K562 (cell line): ENCODE measurements around the gene KHSRP. TPM values are rescaled to one million over a fixed set of nuclear protein-coding genes. Genes with fewer than 3 reads are reported as not detected.

Source experiments
- ATAC-seq: fragments of 200-7000 bp; cut with Tn5 transposase; 3 replicates; pipeline ENCODE4 v1.9.1; 2020; ENCODE audit warnings: moderate library complexity
- BruUV-seq: library from RNA; stranded (reverse); fragments of 400-500 nt; replicated peaks from 2 replicates; lab custom pipeline; 2021; lab: Mats Ljungman, UMichigan
- CTCF ChIA-PET: fragments of 300-600 bp; formaldehyde crosslinking; extraction: SDS; loops from one replicate; lab custom pipeline; 2021; ENCODE audit warnings: low intra/inter-chr PET ratio; lab: Yijun Ruan, JAX
- POLR2A ChIA-PET: fragments of 300-600, 350-650 bp; sonication (Branson Sonifier 250); formaldehyde crosslinking; extraction: SDS; loops from one replicate; lab custom pipeline; 2021; ENCODE audit warnings: antibody characterized with exemption, inconsistent platforms; lab: Yijun Ruan, JAX
- DNase-seq, 4 experiments: peaks; one replicate each; pipeline versions ENCODE4 v3.0.0 to v3.0.0-alpha.2; 2011 to 2018; ENCODE audit warnings: low spot score in 3 of 4, mixed read lengths in 3 of 4; ENCODE audit errors: extremely low read depth in 1 of 4
- FAIRE-seq: peaks from 2 replicates; lab custom pipeline; 2011; peaks lifted over from hg19 to GRCh38; lab: Jason Lieb, UNC
- H2AFZ ChIP-seq: 2 replicates; pipeline ENCODE4 v1.6.0; 2011; ENCODE audit warnings: low read depth, low read length, control low read depth, inconsistent platforms
- H3K27ac ChIP-seq: fragments of 200-600 bp; 3 replicates; pipeline ENCODE4 v1.8.0; 2011; ENCODE audit warnings: low read depth, mild to moderate bottlenecking, control low read depth, inconsistent platforms, low read length, moderate library complexity, mixed read lengths; ENCODE audit errors: extremely low read depth
- H3K27me3 ChIP-seq, 2 experiments: fragments of 300-600 bp in 1 of 2; 2 replicates in 1 of 2; 3 replicates in 1 of 2; pipeline versions ENCODE4 v1.6.0 to v1.8.0; 2011; ENCODE audit warnings: inconsistent platforms in 2 of 2, low read length in 2 of 2, mild to moderate bottlenecking in 1 of 2, mixed read lengths in 1 of 2, moderate library complexity in 1 of 2; ENCODE audit not compliant: control insufficient read depth in 2 of 2, insufficient read depth in 2 of 2
- H3K36me3 ChIP-seq: fragments of 300-600 bp; 3 replicates; pipeline ENCODE4 v1.8.0; 2011; ENCODE audit warnings: mild to moderate bottlenecking, low read length, inconsistent platforms; ENCODE audit not compliant: control insufficient read depth, insufficient read depth
- H3K4me1 ChIP-seq, 2 experiments: fragments of 200-600 bp in 1 of 2; replicated peaks in 1 of 2; 2 replicates in 1 of 2; 3 replicates in 1 of 2; pipeline versions ENCODE4 v1.5.1 to v1.8.0; 2011; ENCODE audit warnings: inconsistent platforms in 2 of 2, low read length in 2 of 2, mild to moderate bottlenecking in 1 of 2, mixed read lengths in 1 of 2, moderate library complexity in 1 of 2; ENCODE audit not compliant: control insufficient read depth in 2 of 2, insufficient read depth in 2 of 2
- H3K4me2 ChIP-seq: 2 replicates; pipeline ENCODE4 v1.6.1; 2011; ENCODE audit warnings: low read length, control low read depth, inconsistent platforms, mixed read lengths; ENCODE audit not compliant: insufficient read depth
- H3K4me3 ChIP-seq: fragments of 200-600 bp; sonication (generic), shearing (Covaris generic); 2 replicates; pipeline ENCODE4 v1.5.1; 2016; ENCODE audit warnings: control low read depth, inconsistent platforms
- H3K79me2 ChIP-seq: fragments of 200-600 bp; 3 replicates; pipeline ENCODE4 v1.8.0; 2011; ENCODE audit warnings: low read length, inconsistent platforms; ENCODE audit not compliant: control insufficient read depth, insufficient read depth
- H3K9ac ChIP-seq, 2 experiments: 2 replicates each; pipeline versions ENCODE4 v1.6.0 to v1.6.1; 2011; ENCODE audit warnings: low read depth in 2 of 2, low read length in 2 of 2, control low read depth in 1 of 2, inconsistent platforms in 1 of 2, mild to moderate bottlenecking in 1 of 2, mixed read lengths in 1 of 2; ENCODE audit not compliant: insufficient read depth in 1 of 2
- H3K9me1 ChIP-seq: one replicate; pipeline ENCODE4 v1.6.0; 2011; ENCODE audit warnings: inconsistent platforms, mild to moderate bottlenecking, low read length, moderate library complexity; ENCODE audit not compliant: control insufficient read depth, insufficient read depth
- H3K9me3 ChIP-seq: replicated peaks from 2 replicates; pipeline ENCODE4 v1.5.1; 2011; ENCODE audit warnings: low read depth, low read length, inconsistent platforms; ENCODE audit not compliant: control insufficient read depth, insufficient read depth
- H4K20me1 ChIP-seq: replicated peaks from 2 replicates; pipeline ENCODE4 v1.6.1; 2011; ENCODE audit warnings: low read length, inconsistent platforms, mixed read lengths; ENCODE audit not compliant: control insufficient read depth, insufficient read depth
- FOXJ3 ChIP-seq: sonication (generic); formaldehyde crosslinking; IDR thresholded peaks from 2 replicates; pipeline ENCODE4 v1.4.0; 2020; ENCODE audit warnings: mild to moderate bottlenecking, missing genetic modification reagents
- POLR2G ChIP-seq: fragments of 200-400 bp; formaldehyde crosslinking; IDR thresholded peaks from 2 replicates; pipeline ENCODE4 v1.6.1; 2017; ENCODE audit warnings: low read depth, mild to moderate bottlenecking, antibody characterized with exemption, low read length, moderate library complexity
- RBM39 ChIP-seq: fragments of 200-400 bp; formaldehyde crosslinking; optimal IDR thresholded peaks from 2 replicates; pipeline ENCODE3; 2018; ENCODE audit warnings: low read depth, low read length
- SIRT6 ChIP-seq: IDR thresholded peaks from one replicate; pipeline ENCODE4 v1.6.1; 2012; ENCODE audit warnings: low read depth, mild to moderate bottlenecking, control low read depth, inconsistent platforms, low read length, moderate library complexity
- TEAD1 ChIP-seq, 2 experiments: fragments of 450-650 bp in 1 of 2; sonication (generic) in 1 of 2; formaldehyde crosslinking; IDR thresholded peaks; 2 replicates each; pipeline versions ENCODE4 v1.4.0 to v1.8.0; 2020 to 2022; ENCODE audit warnings: mild to moderate bottlenecking in 2 of 2, missing genetic modification reagents in 1 of 2
- WGBS: fragments of 100-300 bp; shearing (Covaris generic); methylation state at CpG from one replicate; pipeline ENCODE4 v1.1.6; 2016; ENCODE audit warnings: low coverage, mixed read lengths; ENCODE audit not compliant: insufficient coverage; ENCODE audit errors: missing lambda C conversion rate; 5-methylcytosine and 5-hydroxymethylcytosine counted together
- in situ Hi-C: fragments of 300-500 bp; cut with MboI; formaldehyde crosslinking; loops from 4 replicates; pipeline ENCODE4 v1.15.0; 2018; ENCODE audit warnings: inconsistent platforms, mixed read lengths
- intact Hi-C: fragments of 100-400 bp; cut with micrococcal nuclease; formaldehyde crosslinking; loops from 2 replicates; pipeline ENCODE4 v1.14.2; 2022
- polyA plus RNA-seq, 8 experiments: library from polyadenylated mRNA; depleted of rRNA in 4 of 8; stranded (reverse) in 5 of 8; unstranded in 3 of 8; fragments of >200 nt; fragmentation: Nextera tagmentation in 2 of 8; fragmentation: Illumina TruSeq in 1 of 8; extraction: Ambion mirVana in 2 of 8; extraction: Trizol in 1 of 8; gene quantifications; 2 replicates each; pipeline versions ENCODE4 v1.2.1 to v1.2.3, GENCODE V29; 2011 to 2014; ENCODE audit warnings: inconsistent platforms in 1 of 8, missing spikeins in 1 of 8
- total RNA-seq, 7 experiments: library from RNA; depleted of rRNA in 6 of 7; stranded (reverse); fragments of >200 nt in 6 of 7; fragmentation: Illumina TruSeq in 2 of 7; extraction: Trizol in 2 of 7; gene quantifications; 2 replicates each; pipeline versions ENCODE4 v1.2.1 to v1.2.3, GENCODE V29; 2011 to 2021; ENCODE audit warnings: low replicate concordance in 1 of 7
- TF ChIP-seq, protein P1 (sequence below): fragments of 450-650 bp; IDR thresholded peaks from 2 replicates; pipeline ENCODE4 v1.6.1; 2018; ENCODE audit not compliant: partially characterized antibody
- TF ChIP-seq, protein P2 (sequence below): fragments of 250-450 bp; sonication (Bioruptor Pico); IDR thresholded peaks from 2 replicates; pipeline ENCODE4 v1.6.1; 2021; ENCODE audit warnings: mild to moderate bottlenecking

KHSRP gene
- total and polyA plus RNA-seq, 9 of the 15 experiments (the other 6 are each of a cell fraction or from before 2014, with no cell fraction given), result 4.2 to 564 (median 139) TPM

DNA sequence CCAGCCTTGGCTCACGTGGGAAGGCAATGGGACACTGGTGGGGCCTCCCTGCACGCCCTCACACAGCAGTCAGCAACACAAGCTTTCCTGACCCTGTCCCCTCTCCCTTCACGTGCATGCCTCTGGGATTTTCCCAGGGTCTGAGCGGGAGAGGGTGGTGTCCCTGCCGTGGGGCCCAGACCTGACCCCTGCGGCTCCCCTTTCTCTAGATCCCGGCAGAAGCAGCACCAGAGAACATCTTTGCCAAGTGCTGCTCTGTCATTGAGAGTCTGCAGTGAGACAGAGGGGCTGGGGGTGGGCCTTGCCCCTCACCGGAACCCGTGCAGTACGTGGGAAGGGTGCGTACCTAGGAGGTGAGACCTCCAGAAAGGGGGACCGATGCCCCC lies 12.6 kb downstream of the KHSRP start:
- Histone ChIP-seq H2AFZ (no peak overlapping the region), H3K9me1 (no peaks in the 10 kb centered on the region), H3K4me1 (peaks cover 0 to 36% of the 10 kb centered on the region in 2 experiments; a peak in 2 of 5 replicates), H3K27ac (no peak overlapping the region), H3K27me3 (no peaks in the 10 kb centered on the region), H3K9me3 (no peaks in the 10 kb centered on the region), H3K4me3 (no peak overlapping the region), H4K20me1 (peaks cover 2% of the 10 kb centered on the region; the same call in 1 of the 2 replicates), H3K79me2 (no peaks in the 10 kb centered on the region), H3K36me3 (peaks cover 37% of the 10 kb centered on the region; the same call in 1 of the 3 replicates), H3K4me2 (no peak overlapping the region), H3K9ac (peak overlapping the region in 1 of 2 experiments; percentile 55; a peak in 1 of 4 replicates)
- ChIA-PET POLR2A (interaction anchor here (1.0 to 2.5 kb wide), 2 partner anchors 12 to 40 kb away, joined by 3 to 16 read pairs; partner anchors contain the start of genes ALKBH7 and KHSRP), CTCF (no interaction called here)
- ATAC-seq, result peak; percentile 13; the same call in 2 of the 3 replicates
- in situ Hi-C loops (no loop called here), intact Hi-C loops (no loop called here)
- peak in 1 of 4 experiments; percentile 6 for DNase-seq
- TF ChIP-seq SIRT6, result peak; percentile 40
- TF ChIP-seq, protein P1, sequence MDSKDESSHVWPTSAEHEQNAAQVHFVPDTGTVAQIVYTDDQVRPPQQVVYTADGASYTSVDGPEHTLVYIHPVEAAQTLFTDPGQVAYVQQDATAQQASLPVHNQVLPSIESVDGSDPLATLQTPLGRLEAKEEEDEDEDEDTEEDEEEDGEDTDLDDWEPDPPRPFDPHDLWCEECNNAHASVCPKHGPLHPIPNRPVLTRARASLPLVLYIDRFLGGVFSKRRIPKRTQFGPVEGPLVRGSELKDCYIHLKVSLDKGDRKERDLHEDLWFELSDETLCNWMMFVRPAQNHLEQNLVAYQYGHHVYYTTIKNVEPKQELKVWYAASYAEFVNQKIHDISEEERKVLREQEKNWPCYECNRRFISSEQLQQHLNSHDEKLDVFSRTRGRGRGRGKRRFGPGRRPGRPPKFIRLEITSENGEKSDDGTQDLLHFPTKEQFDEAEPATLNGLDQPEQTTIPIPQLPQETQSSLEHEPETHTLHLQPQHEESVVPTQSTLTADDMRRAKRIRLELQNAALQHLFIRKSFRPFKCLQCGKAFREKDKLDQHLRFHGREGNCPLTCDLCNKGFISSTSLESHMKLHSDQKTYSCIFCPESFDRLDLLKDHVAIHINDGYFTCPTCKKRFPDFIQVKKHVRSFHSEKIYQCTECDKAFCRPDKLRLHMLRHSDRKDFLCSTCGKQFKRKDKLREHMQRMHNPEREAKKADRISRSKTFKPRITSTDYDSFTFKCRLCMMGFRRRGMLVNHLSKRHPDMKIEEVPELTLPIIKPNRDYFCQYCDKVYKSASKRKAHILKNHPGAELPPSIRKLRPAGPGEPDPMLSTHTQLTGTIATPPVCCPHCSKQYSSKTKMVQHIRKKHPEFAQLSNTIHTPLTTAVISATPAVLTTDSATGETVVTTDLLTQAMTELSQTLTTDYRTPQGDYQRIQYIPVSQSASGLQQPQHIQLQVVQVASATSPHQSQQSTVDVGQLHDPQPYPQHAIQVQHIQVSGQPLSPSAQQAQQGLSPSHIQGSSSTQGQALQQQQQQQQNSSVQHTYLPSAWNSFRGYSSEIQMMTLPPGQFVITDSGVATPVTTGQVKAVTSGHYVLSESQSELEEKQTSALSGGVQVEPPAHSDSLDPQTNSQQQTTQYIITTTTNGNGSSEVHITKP, result no peak
- TF ChIP-seq, protein P2, sequence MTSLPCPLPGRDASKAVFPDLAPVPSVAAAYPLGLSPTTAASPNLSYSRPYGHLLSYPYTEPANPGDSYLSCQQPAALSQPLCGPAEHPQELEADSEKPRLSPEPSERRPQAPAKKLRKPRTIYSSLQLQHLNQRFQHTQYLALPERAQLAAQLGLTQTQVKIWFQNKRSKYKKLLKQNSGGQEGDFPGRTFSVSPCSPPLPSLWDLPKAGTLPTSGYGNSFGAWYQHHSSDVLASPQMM, result no peak
- TF ChIP-seq TEAD1 (CRISPR knock-in tag; IDR thresholded peaks at IDR 0.05), result no peak
- no peak for TF ChIP-seq RBM39
- TF ChIP-seq POLR2G, result peak; percentile 73
- TF ChIP-seq FOXJ3 (CRISPR knock-in tag), result no peak
- no peak for FAIRE-seq
- WGBS, result 77% methylated on average over 11 of the region's 12 CpGs
- BruUV-seq, result no TSS peak
